Natural killer cell (primary cell): ENCODE data around the gene ATP11C. TPM values are rescaled to one million over a fixed set of nuclear protein-coding genes. Genes with fewer than 3 reads are reported as not detected.
"Not testable (repeated sequence)": the region's sequence is repeated elsewhere in the genome, so short reads cannot be mapped to it uniquely, and the experiment has no call there.

Experiments
- ATAC-seq, 3 donors: fragments of 150-1000 bp in 2 of 3; fragments of 200-7000 bp in 1 of 3; cut with Tn5 transposase; 1 replicate in 1 of 3; 2 replicates in 2 of 3; pipeline ENCODE4 v1.10.0; 2021; ENCODE audit warnings: mild to moderate bottlenecking in 2 of 3, moderate library complexity in 2 of 3
- DNase-seq, 2 donors: peaks; one replicate each; pipeline versions ENCODE4 v3.0.0 to v3.0.0-alpha.2; 2013 to 2021; ENCODE audit warnings: mixed read lengths in 1 of 2
- H3K27ac ChIP-seq: one replicate; pipeline ENCODE4 v1.5.1; 2013; ENCODE audit warnings: mild to moderate bottlenecking, low read length
- H3K27me3 ChIP-seq: one replicate; pipeline ENCODE4 v1.6.1; 2013; ENCODE audit warnings: low read length; ENCODE audit not compliant: control insufficient read depth, insufficient read depth
- H3K36me3 ChIP-seq: one replicate; pipeline ENCODE4 v1.6.1; 2013; ENCODE audit warnings: low read length; ENCODE audit not compliant: control insufficient read depth, insufficient read depth
- H3K4me1 ChIP-seq: one replicate; pipeline ENCODE4 v1.6.1; 2013; ENCODE audit warnings: low read length; ENCODE audit not compliant: control insufficient read depth, insufficient read depth
- H3K4me3 ChIP-seq: one replicate; pipeline ENCODE4 v1.5.1; 2013; ENCODE audit warnings: low read length
- H3K9me3 ChIP-seq: one replicate; pipeline ENCODE4 v1.6.1; 2013; ENCODE audit warnings: low read length; ENCODE audit not compliant: control insufficient read depth, insufficient read depth
- H3K27ac Mint-ChIP-seq, 2 donors: one replicate each; pipeline ENCODE4 v1.8.0; 2022; ENCODE audit warnings: mild to moderate bottlenecking in 2 of 2, mixed read lengths in 2 of 2, moderate library complexity in 1 of 2
- H3K27me3 Mint-ChIP-seq, 2 donors: one replicate each; pipeline ENCODE4 v1.8.0; 2022; ENCODE audit warnings: low read depth in 2 of 2, mixed read lengths in 2 of 2
- H3K36me3 Mint-ChIP-seq: one replicate; pipeline ENCODE4 v1.8.0; 2022; ENCODE audit warnings: mixed read lengths
- H3K4me1 Mint-ChIP-seq, 2 donors: one replicate each; pipeline ENCODE4 v1.8.0; 2022; ENCODE audit warnings: mixed read lengths in 2 of 2
- H3K4me3 Mint-ChIP-seq: one replicate; pipeline ENCODE4 v1.8.0; 2022; ENCODE audit warnings: mild to moderate bottlenecking, moderate library complexity, mixed read lengths
- H3K9me3 Mint-ChIP-seq, 2 donors: one replicate each; pipeline ENCODE4 v1.8.0; 2022; ENCODE audit warnings: mixed read lengths in 2 of 2
- CTCF ChIP-seq: fragments of 200-600 bp; IDR thresholded peaks from one replicate; pipeline ENCODE4 v1.8.0; 2022; ENCODE audit warnings: antibody characterized with exemption
- WGBS: methylation state at CpG from one replicate; pipeline ENCODE4 v1.1.7; 2013; ENCODE audit warnings: missing lambda C conversion rate; ENCODE audit not compliant: insufficient coverage; 5-methylcytosine and 5-hydroxymethylcytosine counted together
- intact Hi-C: fragments of 100-400 bp; cut with micrococcal nuclease; formaldehyde crosslinking; loops from one replicate; pipeline ENCODE4 v1.14.2; 2022
- total RNA-seq, 4 donors: library from RNA; stranded (reverse); fragments of 120-200 nt in 1 of 4; gene quantifications; one replicate each; pipeline versions ENCODE4 v1.2.3 to v1.2.4, GENCODE V29; 2013 to 2022

Gene ATP11C
- total RNA-seq, 3 donors from 2014 or later (not counting 1 experiment from before 2014, with no cell fraction given) = 20.0 to 24.3 (median 24.0) TPM

- Histone ChIP-seq H3K27ac (no peak overlapping the region), H3K4me3 (no peak overlapping the region), H3K4me1 (peaks cover 11% of the 10 kb centered on the region), H3K27me3 (no peaks in the 10 kb centered on the region), H3K9me3 (no peaks in the 10 kb centered on the region), H3K36me3 (no peaks in the 10 kb centered on the region)
- Mint-ChIP-seq H3K9me3 (no peaks in the 10 kb centered on the region), H3K4me3 (peak overlapping the region; percentile 85), H3K27ac (peak overlapping the region in 1 of 2 donors; percentile 94), H3K27me3 (peaks cover 0 to 10% of the 10 kb centered on the region in 2 donors), H3K4me1 (peaks cover 8 to 19% of the 10 kb centered on the region in 2 donors), H3K36me3 (no peaks in the 10 kb centered on the region)
- DNase-seq = no peak
- 37% methylated on average over 4 of the region's 4 CpGs for WGBS
- ATAC-seq = no peak
- TF ChIP-seq CTCF = no peak
- intact Hi-C loops = no loop called here
Measured at GRCh38 chrX:139930401-139930800, 2.5 kb downstream of the ATP11C start.

- H3K27me3 Mint-ChIP-seq = peaks cover 0 to 10% of the 10 kb centered on the region in 2 donors
- intact Hi-C loops = no loop called here
- no peak for TF ChIP-seq CTCF
- Histone ChIP-seq H3K4me3 (no peak overlapping the region), H3K4me1 (peaks cover 11% of the 10 kb centered on the region), H3K27me3 (no peaks in the 10 kb centered on the region), H3K27ac (no peak overlapping the region), H3K9me3 (no peaks in the 10 kb centered on the region), H3K36me3 (no peaks in the 10 kb centered on the region)
- WGBS = 87% methylated on average over 4 of the region's 5 CpGs
- H3K4me1 Mint-ChIP-seq = peaks cover 8 to 22% of the 10 kb centered on the region in 2 donors
- no peak for ATAC-seq
- H3K27ac Mint-ChIP-seq = no peak overlapping the region
- H3K9me3 Mint-ChIP-seq = no peaks in the 10 kb centered on the region
- H3K36me3 Mint-ChIP-seq = no peaks in the 10 kb centered on the region
- H3K4me3 Mint-ChIP-seq = no peak overlapping the region
- no peak for DNase-seq
Measured at GRCh38 chrX:139929876-139930275, 3.0 kb downstream of the ATP11C start.

- ATAC-seq = no peak
- Histone ChIP-seq H3K9me3 (no peaks in the 10 kb centered on the region), H3K4me1 (no peaks in the 10 kb centered on the region), H3K27me3 (no peaks in the 10 kb centered on the region), H3K4me3 (no peak overlapping the region), H3K36me3 (no peaks in the 10 kb centered on the region), H3K27ac (no peak overlapping the region)
- intact Hi-C loops = no loop called here
- Mint-ChIP-seq H3K36me3 (no peaks in the 10 kb centered on the region), H3K27ac (no peak overlapping the region), H3K4me1 (peaks cover 11 to 32% of the 10 kb centered on the region in 2 donors), H3K4me3 (no peak overlapping the region), H3K9me3 (no peaks in the 10 kb centered on the region), H3K27me3 (no peaks in the 10 kb centered on the region)
- WGBS = 100% methylated on average over 1 of the region's 6 CpGs
- no peak for DNase-seq
- TF ChIP-seq CTCF = no peak
Measured at GRCh38 chrX:139924696-139925095, 8.2 kb downstream of the ATP11C start.

- H3K27ac Mint-ChIP-seq = no peak overlapping the region
- H3K27me3 Mint-ChIP-seq = no peaks in the 10 kb centered on the region
- no peaks in the 10 kb centered on the region for H3K36me3 Mint-ChIP-seq
- DNase-seq (peak in 1 of 2 donors; percentile 7), ATAC-seq (no peak)
- no peak for TF ChIP-seq CTCF
- Histone ChIP-seq H3K36me3 (no peaks in the 10 kb centered on the region), H3K4me1 (no peaks in the 10 kb centered on the region), H3K27me3 (no peaks in the 10 kb centered on the region), H3K4me3 (no peak overlapping the region), H3K27ac (no peak overlapping the region), H3K9me3 (no peaks in the 10 kb centered on the region)
- no peak overlapping the region for H3K4me3 Mint-ChIP-seq
- peaks cover 11 to 32% of the 10 kb centered on the region in 2 donors for H3K4me1 Mint-ChIP-seq
- intact Hi-C loops = no loop called here
- WGBS = 60% methylated on average over 4 of the region's 5 CpGs
- H3K9me3 Mint-ChIP-seq = no peaks in the 10 kb centered on the region
Measured at GRCh38 chrX:139924069-139924695, 8.7 kb downstream of the ATP11C start.

- H3K9me3 Mint-ChIP-seq, intact Hi-C loops, H3K4me3 Mint-ChIP-seq, H3K4me3 ChIP-seq, H3K36me3 Mint-ChIP-seq, H3K4me1 ChIP-seq, ATAC-seq, H3K27ac ChIP-seq, H3K27me3 ChIP-seq, H3K27me3 Mint-ChIP-seq, DNase-seq, H3K27ac Mint-ChIP-seq, H3K9me3 ChIP-seq, H3K36me3 ChIP-seq: not testable (repeated sequence)
- H3K4me1 Mint-ChIP-seq = peaks cover 21 to 40% of the 10 kb centered on the region in 2 donors
- WGBS = 96% methylated on average over 4 of the region's 6 CpGs
Measured at GRCh38 chrX:139921142-139921541, 11.7 kb downstream of the ATP11C start.
